ENCODE measurements around the gene KLHL2.

KLHL2 gene

GRCh38 chr4:165368567-165368966 lies 161.2 kb downstream of the KLHL2 start:
- TF ChIP-seq CTCF (conservative IDR thresholded peaks at IDR 0.05; ENCODE audit: low read depth, low read length): no peak
- H3K4me3 ChIP-seq (ENCODE audit: low read depth, low read length): no peak overlapping the region
- DNase-seq (ENCODE audit: low read depth): no peak

- DNase-seq (ENCODE audit: low read depth): peak; percentile 38
- no peak overlapping the region for H3K4me3 ChIP-seq (ENCODE audit: low read depth, low read length)
- no peak for TF ChIP-seq CTCF (conservative IDR thresholded peaks at IDR 0.05; ENCODE audit: low read depth, low read length)
Observed at GRCh38 chr4:165369522-165369921, 162.2 kb downstream of the KLHL2 start.

GRCh38 chr4:165370530-165370929 lies 163.2 kb downstream of the KLHL2 start:
- H3K4me3 ChIP-seq (ENCODE audit: low read depth, low read length): no peak overlapping the region
- no peak for DNase-seq (ENCODE audit: low read depth)
- no peak for TF ChIP-seq CTCF (conservative IDR thresholded peaks at IDR 0.05; ENCODE audit: low read depth, low read length)
